NCI-H2081 treated with DMSO at 0.1 percent for 48 hours (cell line): ENCODE data around the gene SPOCK3.
A peak's percentile ranks its signal among the peaks of the same experiment; 100 is the strongest.
"Not testable (repeated sequence)": the region's sequence is repeated elsewhere in the genome, so short reads cannot be mapped to it uniquely, and the experiment has no call there.

Source experiments
- DNase-seq: peaks from one replicate; lab custom pipeline; 2025; lab: John Stamatoyannopoulos, UW

The SPOCK3 gene

DNA sequence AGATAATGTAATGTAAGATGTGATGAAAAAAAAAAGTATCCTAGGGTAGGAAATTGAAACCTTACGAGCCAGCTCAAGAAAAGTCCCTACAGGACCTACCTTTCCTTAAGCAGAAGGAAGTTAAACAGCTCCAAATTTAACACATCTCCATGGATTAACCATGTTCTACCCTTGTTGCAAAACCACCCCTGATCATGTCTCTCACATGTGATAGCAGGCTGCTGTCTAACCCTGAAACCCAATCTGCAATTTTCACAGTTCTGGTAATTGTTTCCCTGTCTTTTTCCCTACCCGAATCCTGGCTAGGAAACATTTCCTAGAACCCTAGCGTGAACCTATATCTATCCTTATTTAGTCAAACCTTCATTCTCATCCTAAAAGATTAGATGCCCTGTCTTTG, 198.9 kb downstream of the SPOCK3 start:
- DNase-seq, result no peak

DNA sequence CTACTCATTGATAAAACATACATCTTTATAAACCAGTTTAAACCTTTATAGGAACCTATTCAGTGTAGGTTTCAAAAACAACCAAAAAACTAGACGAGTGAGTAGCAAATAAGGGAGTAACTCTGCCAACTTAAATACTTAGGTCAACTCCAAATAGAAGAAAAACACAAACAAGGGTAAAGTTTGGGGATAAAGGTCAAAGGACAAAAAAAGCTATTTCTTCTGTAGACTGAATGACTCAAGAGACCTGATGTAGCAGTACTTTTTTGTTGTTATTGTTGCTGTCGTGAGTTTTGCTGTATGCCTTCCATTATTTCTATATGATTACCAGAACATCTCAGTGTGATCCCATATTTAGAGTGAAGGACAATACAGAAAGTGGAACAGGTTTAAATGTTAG, 199.3 kb downstream of the SPOCK3 start:
- DNase-seq, result no peak

DNA sequence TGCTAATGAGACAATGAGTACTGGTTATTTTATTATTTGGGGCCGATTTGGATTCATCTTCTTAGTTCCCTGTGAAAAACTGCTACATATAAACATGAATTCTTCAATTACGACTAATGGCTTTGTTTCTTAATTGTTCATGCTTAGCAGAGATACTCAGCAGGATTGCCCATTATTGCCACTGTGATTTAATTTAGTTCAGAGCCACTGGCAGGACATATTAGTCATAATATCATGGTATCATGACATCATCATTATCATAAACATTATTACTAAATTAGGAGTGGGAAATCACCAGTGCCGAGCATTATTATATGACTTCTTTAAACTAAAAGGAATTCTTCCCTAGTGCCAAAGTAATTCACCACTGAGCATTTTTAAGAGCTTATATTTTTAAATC, 201.4 kb downstream of the SPOCK3 start:
- DNase-seq, result no peak

DNA sequence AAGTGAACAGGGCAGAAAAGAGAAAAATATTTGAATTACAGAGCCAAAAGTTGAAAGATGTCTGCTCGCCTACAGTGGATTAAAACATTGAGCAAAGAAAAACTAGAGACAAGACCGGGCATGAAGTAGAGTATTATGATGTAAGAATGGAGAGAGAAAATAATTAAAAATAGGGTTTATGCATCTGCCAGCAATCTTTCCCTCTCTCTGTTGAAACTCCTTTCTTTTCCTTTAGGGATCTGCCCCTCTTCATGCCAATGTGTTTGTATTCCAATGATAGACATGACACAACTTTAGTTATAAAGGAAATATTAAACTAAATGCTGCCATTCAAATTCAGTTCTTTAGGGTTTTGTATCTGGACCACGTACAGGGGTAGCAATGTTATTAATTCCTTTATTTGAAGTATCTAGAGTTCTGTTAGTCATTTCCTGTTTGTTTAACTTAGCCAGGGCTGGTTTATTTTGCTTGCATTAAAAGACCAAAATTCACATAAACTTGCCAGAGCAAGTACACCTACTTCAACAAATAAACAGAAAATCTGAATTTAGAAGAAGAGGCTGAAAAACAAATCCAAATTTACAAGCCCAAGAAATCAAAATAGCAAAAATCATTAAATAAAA, 202.6 kb downstream of the SPOCK3 start:
- DNase-seq, result no peak

DNA sequence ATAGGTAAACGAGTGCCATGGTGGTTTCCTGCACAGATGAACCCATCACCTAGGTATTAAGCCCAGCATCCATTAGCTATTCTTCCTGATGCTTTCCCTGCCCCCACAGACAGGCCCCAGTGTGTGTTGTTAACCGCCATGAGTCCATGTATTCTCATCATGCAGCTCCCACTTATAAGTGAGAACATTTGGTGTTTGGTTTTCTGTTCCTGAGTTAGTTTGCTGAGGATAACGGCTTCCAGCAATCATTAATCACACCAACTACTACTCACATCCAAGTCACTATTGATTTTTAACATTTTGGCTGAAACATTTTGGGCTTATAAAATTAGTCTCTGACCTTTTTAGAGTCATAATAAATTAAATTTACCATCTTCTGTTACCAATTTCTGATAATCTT, 205.3 kb downstream of the SPOCK3 start:
- DNase-seq, result peak; percentile 49

DNA sequence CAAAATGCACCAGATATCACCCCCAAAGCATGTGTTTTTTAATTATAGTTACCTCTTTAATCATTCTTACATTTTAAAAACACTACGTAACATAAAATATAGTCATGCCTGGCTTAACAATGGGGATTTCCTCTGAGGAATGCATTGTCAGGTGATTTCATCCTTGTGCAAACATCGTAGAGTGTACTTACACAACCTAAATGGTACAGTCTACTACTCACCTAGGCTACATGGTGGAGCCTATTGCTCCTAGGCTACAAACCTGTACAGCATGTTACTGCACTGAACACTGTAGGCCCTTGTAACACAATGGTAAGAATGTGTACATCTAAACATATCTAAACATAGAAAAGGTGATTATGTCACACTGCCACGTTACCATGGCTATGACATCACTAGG, 208.6 kb downstream of the SPOCK3 start:
- DNase-seq, result no peak

DNA sequence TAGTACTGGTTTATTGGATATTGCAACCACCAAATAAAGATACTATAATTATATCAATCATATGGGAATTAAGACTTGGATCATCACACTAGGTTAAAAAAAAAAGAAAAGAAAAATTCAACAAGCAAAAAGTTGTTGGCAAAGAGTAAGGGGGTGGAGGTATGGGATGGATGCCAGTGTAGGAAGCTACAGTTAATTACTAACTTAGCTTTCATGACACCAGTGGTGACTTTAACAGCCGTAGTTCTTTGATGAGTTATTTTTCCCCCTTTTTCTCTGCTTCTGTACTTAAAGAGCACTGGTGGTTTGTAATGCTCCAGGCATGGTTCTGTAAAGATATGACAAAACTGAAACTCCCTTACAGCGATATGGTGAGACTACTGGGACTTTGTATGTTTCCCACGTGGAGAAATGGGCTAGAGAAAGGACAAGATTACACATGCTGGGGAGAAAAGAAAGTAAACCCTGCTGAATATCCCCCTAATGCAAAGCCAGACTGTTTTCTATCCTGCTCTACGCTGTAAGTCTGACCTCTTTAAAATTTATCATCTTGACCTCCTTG, 210.8 kb downstream of the SPOCK3 start:
- DNase-seq, result no peak

DNA sequence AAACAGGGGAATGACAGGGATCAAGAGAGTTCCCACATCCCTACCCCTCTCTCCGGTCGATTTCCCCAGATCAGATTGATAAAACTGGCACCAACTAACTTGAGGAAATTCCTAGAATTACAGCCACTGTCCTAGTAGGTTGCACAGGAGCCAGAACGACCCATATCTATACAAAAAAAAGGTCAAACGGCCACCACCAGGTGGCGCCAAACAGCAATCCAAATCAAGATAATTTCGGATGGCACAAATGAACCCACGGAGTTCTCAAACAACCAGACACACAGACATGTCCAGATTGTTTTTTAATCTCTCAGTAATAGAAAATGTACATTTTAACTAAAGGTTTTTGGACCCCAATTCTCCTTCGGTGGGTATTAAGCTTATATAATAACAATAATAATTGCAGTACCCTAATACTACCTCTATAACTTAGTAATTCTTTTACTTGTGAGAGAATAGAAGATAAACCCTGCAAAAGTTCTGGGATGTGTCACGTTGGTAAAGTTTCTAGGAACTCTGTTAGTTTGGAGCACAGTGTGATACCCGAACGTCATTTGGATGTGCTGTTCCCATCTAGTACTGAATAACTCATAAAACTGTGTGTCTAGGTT, 212.6 kb downstream of the SPOCK3 start:
- DNase-seq, result no peak

DNA sequence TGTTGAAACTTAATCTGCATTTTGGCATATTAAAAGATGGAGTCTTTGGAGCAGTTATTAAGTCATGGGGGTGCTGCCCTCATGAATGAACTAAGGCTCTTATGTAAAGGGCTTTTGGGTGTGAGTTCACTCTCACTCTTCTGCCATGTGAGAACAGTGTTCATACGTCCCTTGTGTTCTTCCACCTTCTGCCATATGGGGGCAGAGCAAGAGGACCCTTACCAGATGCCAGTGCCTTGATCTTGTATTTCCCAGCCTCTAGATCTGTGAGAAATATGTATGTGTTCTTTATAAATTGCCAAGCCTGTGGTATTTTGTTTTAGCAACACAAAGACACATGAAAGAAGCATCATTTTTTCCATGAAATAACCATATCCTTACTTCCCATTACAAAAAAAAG, 213.9 kb downstream of the SPOCK3 start:
- DNase-seq, result no peak

DNA sequence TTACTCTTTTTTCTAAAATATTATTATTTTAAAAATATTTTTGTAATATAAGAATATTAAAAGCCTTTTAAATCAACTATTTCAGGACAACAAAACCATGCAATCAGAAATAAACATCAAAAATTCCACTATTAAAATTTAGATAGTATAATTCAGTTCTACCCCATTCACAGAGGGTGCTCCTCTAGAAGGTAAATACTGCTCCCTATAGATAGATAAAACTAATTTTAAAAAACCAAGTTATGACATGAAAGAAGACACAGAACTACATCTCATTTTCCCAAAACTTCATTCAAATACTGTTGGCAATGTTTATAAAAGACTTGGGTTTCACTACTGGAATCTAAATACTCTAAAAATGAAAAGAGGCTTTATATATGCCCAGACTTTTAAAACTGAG, 219.3 kb downstream of the SPOCK3 start:
- DNase-seq, result no peak

DNA sequence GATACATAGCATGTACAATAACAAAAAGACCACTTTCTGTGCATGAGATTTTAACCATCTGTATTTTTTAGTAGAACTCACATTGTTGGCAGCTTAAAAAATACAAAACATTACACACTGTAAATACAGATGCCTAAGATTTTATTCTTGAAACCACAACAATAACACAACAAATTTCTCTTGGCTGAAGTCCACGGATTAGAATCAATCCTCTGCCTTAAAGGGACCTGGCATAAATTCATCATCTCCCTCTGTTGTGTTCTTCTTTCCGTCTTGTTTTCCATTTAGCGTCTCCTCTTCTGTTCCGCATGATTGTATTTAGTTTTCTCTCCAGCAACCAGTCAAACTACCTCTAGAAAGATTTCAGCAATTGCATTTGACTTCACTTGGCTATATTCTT, 231.0 kb downstream of the SPOCK3 start:
- no peak for DNase-seq

DNA sequence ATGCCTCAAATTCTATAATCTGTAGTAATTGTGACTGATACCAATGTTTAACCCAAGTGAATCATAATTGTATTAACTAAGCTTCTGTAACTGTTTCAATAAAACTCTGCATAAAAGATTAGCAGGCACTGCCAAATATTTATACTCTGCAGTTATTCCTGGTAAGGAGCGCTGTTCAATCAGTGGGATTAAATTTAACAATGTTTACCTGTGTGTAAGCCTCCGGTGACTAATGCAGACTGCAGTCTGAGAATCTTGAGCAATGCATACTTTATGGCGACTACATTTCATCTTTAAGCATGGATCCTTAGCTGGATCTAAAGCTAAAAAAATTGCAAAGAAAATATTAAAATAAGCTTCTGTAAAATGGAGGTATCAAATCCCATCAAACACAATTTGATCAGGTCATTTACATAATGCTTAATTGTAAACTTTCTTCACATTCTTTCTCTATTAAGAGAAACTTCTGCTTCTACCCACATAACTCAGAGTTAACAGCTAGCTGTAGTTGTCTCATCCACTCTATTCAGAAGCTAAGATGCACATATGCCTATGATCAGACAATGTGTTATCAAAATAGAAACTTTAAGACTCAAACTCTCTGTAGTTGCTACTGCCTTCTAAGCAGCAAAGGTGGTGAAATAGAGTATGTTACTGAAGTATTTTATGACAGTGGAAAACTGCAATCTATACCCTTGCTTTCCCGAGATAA, 234.0 kb downstream of the SPOCK3 start:
- no peak for DNase-seq

DNA sequence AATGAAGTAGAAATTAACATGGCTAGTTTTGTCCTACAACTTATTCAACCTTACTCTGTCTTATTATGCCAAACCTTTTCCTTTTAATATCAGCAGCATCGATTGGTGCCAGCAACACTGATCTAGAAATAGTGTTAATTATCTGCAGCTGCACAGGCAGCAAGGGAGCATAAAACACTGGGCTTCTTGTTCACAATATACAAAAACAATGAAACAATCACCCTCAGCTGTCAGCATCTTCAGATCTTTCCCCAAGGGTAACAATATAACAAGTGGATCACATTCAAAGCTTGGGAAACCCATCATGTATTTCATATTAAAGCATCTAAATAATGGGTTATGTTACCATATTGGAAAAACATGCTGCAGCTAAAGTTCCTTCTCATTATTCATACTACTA, 238.1 kb downstream of the SPOCK3 start:
- DNase-seq, result no peak

DNA sequence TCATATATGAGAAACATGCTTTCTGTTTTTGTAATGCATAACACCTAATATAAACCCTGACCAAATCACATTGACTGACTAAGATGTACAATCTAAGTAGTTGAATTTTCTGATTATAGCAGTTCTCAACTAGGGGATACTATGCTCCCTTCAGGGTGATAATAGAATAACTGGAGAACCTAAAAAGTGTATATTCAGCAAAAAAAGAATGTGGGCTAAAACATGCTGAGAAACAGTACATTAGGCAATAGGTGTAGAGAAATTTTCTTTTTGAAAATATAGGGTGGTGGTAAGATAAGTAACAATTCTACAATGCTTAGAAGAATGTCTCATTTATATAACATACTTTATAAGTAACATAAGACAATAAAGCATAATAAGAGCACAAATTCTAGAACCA, 239.6 kb downstream of the SPOCK3 start:
- DNase-seq, result no peak

DNA sequence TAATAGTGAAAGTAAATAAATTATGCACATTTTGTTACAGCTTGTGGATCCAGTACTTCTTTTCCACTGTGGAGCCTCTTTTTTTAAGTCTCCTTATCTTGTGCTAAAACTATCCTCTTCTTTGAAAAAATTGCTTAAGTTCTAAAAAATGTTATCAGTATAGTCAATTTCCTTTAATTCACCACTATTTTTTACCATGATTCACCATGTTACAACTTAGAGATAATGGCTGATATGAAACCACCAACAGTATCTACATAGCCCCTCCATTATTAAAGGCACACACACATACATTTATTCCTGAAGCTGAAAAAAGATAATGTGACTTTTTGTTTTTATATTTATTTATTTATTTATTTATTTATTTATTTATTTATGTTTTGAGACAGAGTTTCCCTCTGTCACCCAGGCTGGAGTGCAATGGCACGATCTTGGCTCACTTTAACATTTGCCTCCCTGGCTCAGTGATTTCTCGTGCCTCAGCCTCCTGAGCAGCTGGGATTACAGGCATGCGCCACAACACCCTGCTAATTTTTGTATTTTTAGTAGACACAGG, 243.2 kb downstream of the SPOCK3 start:
- no peak for DNase-seq

DNA sequence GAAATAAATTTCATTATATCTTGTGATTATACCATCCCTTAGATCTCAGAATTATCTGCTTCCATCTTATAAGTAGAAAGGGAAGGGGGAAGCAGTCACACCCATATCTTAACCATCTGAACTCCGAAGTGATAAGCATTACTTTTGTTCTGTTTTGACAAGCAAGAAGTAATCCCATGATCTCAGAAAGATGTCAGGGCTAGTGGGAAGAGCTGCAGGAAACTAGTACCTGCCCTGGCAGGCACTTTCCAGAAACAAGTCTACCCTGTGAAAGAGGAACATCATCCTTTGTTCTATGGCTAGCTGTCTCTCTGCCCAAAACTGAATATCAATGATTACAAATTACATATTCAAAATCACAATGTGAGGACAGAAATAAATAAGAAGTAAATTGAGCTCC, 244.4 kb downstream of the SPOCK3 start:
- no peak for DNase-seq

DNA sequence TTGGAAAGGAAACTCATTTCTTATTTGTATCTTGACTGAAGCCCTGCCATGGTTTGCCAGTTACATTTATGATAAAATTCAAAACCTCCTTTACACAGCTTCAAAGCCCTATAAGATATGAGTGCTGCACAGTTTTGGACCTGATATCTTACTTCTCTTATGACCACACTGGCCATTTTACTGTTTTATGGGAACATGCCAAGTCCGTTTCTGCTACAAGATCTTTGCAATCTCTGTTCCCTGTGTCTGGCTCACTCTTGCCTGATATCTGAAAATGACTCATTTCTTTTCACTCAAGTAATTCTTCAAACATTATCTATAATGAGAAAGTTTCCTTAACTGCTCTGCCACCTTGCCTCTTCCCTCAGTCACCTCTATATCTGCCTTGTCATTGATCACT, 247.3 kb downstream of the SPOCK3 start:
- no peak for DNase-seq

DNA sequence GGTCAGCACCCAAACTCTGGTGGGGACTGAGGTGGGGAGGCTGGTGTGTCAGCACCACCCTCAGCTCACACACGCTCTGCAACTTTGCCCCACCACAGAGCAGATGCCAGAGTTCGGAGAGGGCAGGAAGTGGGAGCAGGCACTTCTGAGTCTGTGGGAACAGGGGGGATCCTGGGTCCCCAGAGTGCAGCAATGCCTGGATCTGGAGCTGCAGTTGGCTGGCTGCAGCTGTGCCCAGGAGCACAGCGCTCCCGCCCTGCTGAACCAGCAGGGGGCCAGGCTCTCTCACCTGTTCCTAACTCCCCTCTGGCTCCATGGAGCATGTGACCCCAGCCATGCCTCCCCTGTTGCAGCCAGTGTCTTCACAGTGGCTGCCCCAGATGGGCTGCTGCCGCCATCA, 252.4 kb downstream of the SPOCK3 start:
- DNase-seq, result no peak

DNA sequence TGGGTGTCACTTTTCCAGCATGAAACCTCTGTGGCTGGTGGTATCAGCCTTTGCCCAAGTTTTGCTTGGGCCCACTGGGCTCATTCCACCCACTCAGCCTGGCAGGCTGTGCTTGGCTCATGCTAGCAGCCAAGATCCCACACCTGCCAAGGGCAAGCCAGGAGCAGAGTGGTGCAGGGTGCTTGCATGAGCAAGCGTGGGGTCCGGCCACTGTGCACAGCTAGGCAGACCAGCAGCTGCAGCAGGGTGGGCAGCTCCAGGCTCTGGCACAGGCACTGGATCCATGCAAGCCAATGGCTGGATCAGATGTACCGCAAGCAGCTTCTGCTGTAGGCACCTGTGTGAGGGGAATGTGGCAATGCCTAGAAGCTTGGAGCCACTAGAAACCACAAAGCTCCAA, 253.9 kb downstream of the SPOCK3 start:
- no peak for DNase-seq

DNA sequence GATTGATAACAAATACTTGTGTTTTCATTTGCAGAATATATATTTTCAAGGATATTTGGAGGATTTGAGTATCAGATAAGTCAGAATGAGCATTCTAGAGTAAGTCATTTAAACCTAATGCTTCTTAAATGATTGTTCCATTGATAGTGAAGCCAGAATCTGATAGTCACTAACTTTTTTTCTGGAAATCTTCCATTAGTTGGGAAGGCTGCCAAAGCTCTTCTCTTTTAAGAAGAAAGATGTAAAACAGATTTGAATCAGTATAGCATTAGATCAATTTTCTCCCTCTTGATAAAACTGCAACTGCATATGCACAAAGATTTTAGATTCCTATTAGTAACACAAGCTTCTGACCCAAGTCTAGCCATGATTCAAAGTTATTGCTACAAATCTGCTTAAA, 256.7 kb downstream of the SPOCK3 start:
- DNase-seq, result no peak

DNA sequence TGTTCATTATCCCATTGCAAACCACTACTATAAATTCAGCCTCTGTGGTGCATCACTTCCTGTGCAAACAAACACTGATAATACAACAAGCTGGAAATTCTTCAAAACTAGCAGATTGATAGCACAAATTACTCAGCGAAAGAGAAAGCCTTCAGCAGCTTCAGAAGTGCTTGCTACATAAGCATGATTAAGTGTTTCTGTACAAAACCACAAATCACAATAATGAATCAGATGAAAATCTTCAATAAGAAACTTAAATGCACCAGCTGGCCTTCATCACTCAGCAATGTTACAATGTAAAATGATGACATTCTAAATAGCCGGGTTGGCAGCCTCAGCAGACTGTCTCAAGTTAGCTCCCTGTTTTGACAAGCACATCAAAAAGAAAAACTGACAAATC, 262.2 kb downstream of the SPOCK3 start:
- no peak for DNase-seq

DNA sequence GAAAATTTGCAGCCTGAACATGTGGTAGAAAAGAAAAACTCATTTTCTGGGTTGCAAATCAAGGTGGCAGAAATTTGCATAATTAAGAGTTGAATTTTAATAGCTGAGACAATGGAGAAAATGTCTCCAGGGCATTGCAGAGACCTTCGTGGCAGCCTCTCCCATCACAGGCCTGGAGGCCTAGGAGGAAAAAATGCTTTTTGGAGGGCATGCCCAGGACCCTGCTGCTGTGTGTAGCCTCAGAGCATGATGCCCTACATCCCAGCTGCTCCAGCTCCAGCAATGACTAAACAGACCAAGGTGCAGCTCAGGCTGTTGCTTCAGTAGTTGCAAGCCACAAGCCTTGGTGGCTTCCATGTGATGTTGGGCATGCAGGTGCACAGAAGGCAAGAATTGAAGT, 266.1 kb downstream of the SPOCK3 start:
- DNase-seq, result not testable (repeated sequence)

DNA sequence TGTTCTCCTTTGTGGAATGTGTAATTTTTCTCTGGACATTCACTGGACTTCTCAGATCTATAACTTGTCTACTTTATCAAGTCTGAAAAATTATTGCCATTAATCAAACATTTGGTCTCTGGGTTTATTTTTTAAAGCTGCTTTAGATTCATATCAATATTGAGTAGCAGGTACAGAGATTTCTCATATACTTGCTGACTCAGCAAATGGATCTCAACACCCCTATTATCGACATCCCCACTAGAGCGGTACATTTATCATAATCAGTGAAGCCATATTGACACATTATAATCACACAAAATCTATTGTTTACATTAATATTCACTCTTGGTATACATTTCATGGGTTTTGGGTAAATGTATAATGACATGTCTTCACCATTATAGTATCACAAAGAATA, 268.7 kb downstream of the SPOCK3 start:
- DNase-seq, result no peak
